NOMO-1 treated with dmso at 0.1 percent for 144 hours (cell line): Measurements from ENCODE around the gene SLC5A12.
"Not testable (repeated sequence)": the region's sequence is repeated elsewhere in the genome, so short reads cannot be mapped to it uniquely, and the experiment has no call there.

Source experiments
- DNase-seq: peaks from one replicate; lab custom pipeline; 2025; ENCODE audit not compliant: unreplicated experiment; lab: John Stamatoyannopoulos, UW

The SLC5A12 gene

GRCh38 chr11:26665036-26665435 is 56.8 kb downstream of the SLC5A12 start:
- DNase-seq, result no peak

GRCh38 chr11:26662916-26663315 is 58.9 kb downstream of the SLC5A12 start:
- DNase-seq, result no peak

- DNase-seq, result no peak
These were observed 66.6 kb downstream of the SLC5A12 start for GRCh38 chr11:26655287-26655686.

- DNase-seq, result no peak
These were observed 69.9 kb downstream of the SLC5A12 start for GRCh38 chr11:26651916-26652315.

- DNase-seq, result peak; percentile 45
These were observed 72.0 kb downstream of the SLC5A12 start for GRCh38 chr11:26649884-26650283.

GRCh38 chr11:26643314-26643713 is 78.5 kb downstream of the SLC5A12 start:
- not testable (repeated sequence) for DNase-seq

GRCh38 chr11:26632691-26633159 is 89.1 kb downstream of the SLC5A12 start:
- DNase-seq, result peak; percentile 26

- DNase-seq, result no peak
These were observed 95.5 kb downstream of the SLC5A12 start for GRCh38 chr11:26626346-26626745.

GRCh38 chr11:26623076-26623659 is 98.7 kb downstream of the SLC5A12 start:
- no peak for DNase-seq

- DNase-seq, result no peak
These were observed 99.7 kb downstream of the SLC5A12 start for GRCh38 chr11:26622181-26622580.

- no peak for DNase-seq
These were observed 100.7 kb downstream of the SLC5A12 start for GRCh38 chr11:26621132-26621531.

- DNase-seq, result no peak
These were observed 101.4 kb downstream of the SLC5A12 start for GRCh38 chr11:26620282-26621045.

GRCh38 chr11:26618441-26618840 is 103.4 kb downstream of the SLC5A12 start:
- DNase-seq, result no peak
